ENCODE data around the gene IGSF6.
"Not testable (repeated sequence)": the region's sequence is repeated elsewhere in the genome, so short reads cannot be mapped to it uniquely, and the experiment has no call there.

IGSF6 gene, protein sequence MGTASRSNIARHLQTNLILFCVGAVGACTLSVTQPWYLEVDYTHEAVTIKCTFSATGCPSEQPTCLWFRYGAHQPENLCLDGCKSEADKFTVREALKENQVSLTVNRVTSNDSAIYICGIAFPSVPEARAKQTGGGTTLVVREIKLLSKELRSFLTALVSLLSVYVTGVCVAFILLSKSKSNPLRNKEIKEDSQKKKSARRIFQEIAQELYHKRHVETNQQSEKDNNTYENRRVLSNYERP

DNA sequence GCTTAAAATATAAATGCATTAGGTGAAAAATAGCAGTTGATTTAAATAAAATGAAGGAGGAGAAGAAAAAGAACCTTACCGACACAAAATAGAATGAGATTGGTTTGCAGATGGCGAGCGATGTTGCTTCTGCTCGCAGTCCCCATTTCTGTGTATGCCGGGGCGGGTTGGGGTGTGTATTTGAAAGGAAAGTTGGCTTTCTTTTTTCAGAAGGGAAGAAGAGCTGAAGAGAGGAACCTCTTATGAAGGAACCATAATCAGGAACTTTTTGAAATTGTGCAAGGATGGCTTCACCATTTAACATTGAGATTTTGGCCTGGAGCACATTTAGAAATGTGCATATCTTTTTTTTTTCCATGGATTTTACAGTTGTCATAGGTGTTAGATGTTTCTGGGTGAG is at the start of gene IGSF6:
TSS of gene IGSF6 (minus strand) at position 156 of the 400 bp plus-strand sequence. CDS start at position 146, 10 bp downstream.
- H3K4me1 Mint-ChIP-seq, result peaks cover 56 to 80% of the 10 kb centered on the region in 2 donors
- DNase-seq (no peak), ATAC-seq (replicated peaks) (no peak)
- peak within 1 kb of the TSS; percentile 51 for H3K27ac Mint-ChIP-seq
- H3K4me3 Mint-ChIP-seq, result no peak within 1 kb of the TSS
- H3K36me3 Mint-ChIP-seq, result peaks cover 15 to 37% of the 10 kb centered on the region in 2 donors
- no peaks in the 10 kb centered on the region for H3K27me3 Mint-ChIP-seq
- no peaks in the 10 kb centered on the region for H3K9me3 Mint-ChIP-seq

DNA sequence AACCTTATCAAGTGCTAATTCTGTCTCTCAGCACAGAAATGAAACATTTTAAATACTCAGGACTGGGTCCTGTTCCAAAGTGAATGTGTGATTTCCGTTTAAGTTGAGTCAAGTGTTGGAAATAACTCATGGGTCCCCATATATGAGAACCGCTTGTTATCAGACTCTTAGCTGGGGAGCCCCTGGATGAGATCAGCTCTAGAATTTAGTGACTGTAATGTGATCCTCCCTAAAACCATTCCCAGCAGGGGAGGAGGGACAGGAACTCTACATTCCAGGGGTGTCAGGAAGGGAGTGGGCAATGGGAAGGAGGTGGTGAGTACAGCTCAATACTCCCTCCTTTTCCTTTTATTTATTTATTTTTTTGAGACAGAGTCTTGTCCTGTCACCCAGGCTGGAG is 48.9 kb upstream of the IGSF6 start:
- peaks cover 7 to 12% of the 10 kb centered on the region in 2 donors for H3K27me3 Mint-ChIP-seq
- no peaks in the 10 kb centered on the region for H3K9me3 Mint-ChIP-seq
- H3K4me3 Mint-ChIP-seq, result no peak overlapping the region
- H3K27ac Mint-ChIP-seq, result no peak overlapping the region
- peaks cover 14 to 19% of the 10 kb centered on the region in 2 donors for H3K4me1 Mint-ChIP-seq
- H3K36me3 Mint-ChIP-seq, result peaks cover 0 to 2% of the 10 kb centered on the region in 2 donors
- no peak for DNase-seq
- no peak for ATAC-seq (replicated peaks)

DNA sequence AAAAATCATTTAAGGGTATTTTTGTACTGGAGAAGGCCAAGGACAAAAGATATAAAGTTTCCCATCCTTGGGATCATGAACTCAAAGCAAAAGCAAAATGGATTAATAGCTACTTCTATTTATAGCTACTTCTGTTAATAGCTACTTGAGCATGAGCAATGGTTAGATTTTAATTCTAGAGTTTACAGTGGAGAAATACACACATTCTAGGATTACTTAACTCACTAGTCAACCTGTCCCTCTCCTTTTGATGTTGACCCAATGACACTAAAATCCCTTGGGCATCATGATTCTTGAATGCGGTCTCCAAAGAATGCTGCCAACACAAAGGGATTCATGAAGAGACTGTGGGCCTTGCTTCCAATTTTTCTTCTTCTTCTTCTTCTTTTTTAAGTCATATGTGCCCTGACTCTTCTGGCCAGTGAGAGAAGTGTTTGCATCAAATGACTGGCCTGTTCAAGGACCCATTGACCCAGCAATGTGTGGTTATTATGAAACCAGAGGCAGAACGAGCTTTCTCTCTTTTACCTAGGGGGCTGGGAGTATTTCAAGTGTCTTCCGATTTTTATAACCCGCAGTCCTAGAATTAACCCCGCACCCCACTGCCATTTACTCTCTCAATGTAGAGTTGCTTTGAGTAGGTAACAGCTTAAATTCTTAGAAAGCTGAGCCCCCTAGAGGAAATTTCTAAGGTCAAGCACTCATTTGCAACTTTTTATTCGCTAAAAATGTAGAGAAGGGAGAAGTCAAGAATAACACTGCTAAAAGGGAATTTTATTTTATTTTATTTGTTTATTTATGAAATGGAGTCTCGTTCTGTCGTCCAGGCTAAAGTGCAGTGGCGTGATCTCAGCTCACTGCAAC is 46.0 kb upstream of the IGSF6 start:
- Mint-ChIP-seq H3K9me3 (no peaks in the 10 kb centered on the region), H3K36me3 (no peaks in the 10 kb centered on the region), H3K27me3 (peaks cover 4 to 8% of the 10 kb centered on the region in 2 donors), H3K27ac (no peak overlapping the region), H3K4me1 (peaks cover 5% of the 10 kb centered on the region in 2 donors), H3K4me3 (no peak overlapping the region)
- DNase-seq (no peak), ATAC-seq (replicated peaks) (no peak)

DNA sequence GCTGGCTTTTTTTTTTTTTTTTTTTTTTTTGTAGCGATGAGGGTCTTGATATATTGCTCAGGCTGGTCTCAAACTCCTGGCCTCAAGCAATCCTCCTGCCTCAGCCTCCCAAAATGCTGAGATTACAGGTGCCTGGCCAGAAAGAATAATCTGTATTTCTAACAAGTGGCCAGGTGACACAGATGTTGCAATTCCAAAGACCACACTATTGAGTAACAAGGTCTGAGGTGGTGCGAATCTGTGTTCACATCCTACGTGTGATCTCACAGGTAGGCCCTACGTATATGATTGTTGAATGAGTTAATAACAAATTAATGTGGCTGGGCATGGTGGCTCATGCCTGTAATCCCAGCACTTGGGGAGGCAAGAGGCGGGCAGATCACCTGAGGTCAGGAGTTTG is 44.6 kb upstream of the IGSF6 start:
- DNase-seq (no peak), ATAC-seq (replicated peaks) (no peak)
- Mint-ChIP-seq H3K9me3 (no peaks in the 10 kb centered on the region), H3K27me3 (peaks cover 0 to 2% of the 10 kb centered on the region in 2 donors), H3K36me3 (no peaks in the 10 kb centered on the region), H3K4me3 (no peak overlapping the region), H3K4me1 (no peaks in the 10 kb centered on the region), H3K27ac (no peak overlapping the region)

DNA sequence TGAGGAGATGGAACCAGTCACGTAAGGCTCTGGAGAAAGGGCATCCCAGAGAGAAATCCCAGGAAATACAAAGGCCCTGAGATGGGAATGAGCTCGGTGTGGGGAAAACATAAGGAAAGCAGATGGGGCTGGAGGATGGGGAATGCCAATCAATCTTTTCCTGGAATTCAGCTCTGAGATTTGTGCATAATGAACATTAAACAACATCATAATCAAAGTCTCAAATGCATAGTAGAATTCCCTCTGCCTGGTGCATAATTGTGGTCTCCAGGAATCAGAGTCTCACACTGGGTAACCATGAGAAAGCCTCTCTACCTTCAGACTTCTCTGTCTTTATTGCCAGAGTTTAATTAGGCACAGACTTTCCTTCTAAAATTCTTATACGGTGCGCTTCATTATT is 42.2 kb upstream of the IGSF6 start:
- Mint-ChIP-seq H3K9me3 (peaks cover 0 to 1% of the 10 kb centered on the region in 2 donors), H3K27ac (no peak overlapping the region), H3K4me1 (no peaks in the 10 kb centered on the region), H3K4me3 (no peak overlapping the region), H3K27me3 (peaks cover 0 to 4% of the 10 kb centered on the region in 2 donors), H3K36me3 (no peaks in the 10 kb centered on the region)
- ATAC-seq (replicated peaks) (no peak), DNase-seq (no peak)

DNA sequence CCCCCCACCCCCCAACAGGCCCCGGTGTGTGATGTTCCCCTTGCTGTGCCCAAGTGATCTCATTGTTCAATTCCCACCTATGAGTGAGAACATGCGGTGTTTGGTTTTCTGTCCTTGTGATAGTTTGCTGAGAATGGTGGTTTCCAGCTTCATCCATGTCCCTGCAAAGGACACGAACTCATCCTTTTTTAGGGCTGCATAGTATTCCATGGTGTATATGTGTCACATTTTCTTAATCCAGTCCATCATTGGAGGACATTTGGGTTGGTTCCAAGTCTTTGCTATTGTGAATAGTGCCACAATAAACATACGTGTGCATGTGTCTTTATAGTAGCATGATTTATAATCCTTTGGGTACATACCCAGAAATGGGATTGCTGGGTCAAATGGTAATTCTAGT is 38.6 kb upstream of the IGSF6 start:
- not testable (repeated sequence) for H3K4me1 Mint-ChIP-seq; H3K9me3 Mint-ChIP-seq; ATAC-seq (replicated peaks); H3K4me3 Mint-ChIP-seq; H3K27ac Mint-ChIP-seq; DNase-seq; H3K27me3 Mint-ChIP-seq; H3K36me3 Mint-ChIP-seq

DNA sequence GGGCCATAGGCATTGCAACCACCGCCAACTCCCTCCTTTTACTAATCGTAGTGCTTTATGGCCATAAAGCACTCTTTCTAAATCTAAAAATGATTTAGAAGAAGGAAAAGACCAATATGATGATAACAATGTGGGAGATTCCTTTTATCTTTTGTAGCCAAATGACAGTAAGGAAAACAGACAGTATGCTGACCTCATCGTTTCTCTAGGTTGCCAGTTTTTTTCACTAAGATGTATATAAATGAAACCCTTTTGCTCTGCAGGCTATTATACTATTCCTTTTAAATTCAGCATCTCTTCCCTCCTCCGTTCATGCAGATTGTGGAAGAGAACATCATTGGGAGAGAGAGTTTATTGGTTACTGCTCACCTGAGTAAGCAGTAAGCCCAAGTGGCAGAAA is 36.7 kb upstream of the IGSF6 start:
- Mint-ChIP-seq H3K4me3 (no peak overlapping the region), H3K9me3 (peaks cover 3 to 5% of the 10 kb centered on the region in 2 donors), H3K27ac (no peak overlapping the region), H3K4me1 (peaks cover 3 to 4% of the 10 kb centered on the region in 2 donors), H3K36me3 (peaks cover 0 to 2% of the 10 kb centered on the region in 2 donors), H3K27me3 (peaks cover 0 to 4% of the 10 kb centered on the region in 2 donors)
- no peak for DNase-seq
- no peak for ATAC-seq (replicated peaks)

DNA sequence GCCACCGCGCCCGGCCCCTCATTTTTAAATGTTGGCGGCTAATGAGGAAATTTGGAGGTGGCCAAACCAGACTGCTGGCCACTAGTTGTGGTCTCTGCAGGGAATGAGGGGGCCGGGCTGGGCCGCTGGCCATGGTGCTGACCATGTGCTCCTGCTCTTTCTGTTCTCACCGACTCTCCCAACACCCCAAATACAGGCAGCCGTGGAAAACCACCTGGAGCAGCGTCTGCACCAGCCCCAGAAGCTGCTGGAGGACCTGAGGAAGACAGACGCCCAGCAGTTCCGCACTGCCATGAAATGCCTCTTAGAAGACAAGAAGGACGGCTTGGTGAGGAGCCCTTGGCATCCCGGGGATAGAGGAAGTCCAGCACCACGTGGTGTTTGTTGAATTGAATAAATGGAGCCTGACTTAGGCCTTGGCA is 32.6 kb upstream of the IGSF6 start:
- ATAC-seq (replicated peaks) (no peak), DNase-seq (no peak)
- Mint-ChIP-seq H3K4me1 (peaks cover 4 to 8% of the 10 kb centered on the region in 2 donors), H3K27me3 (peaks cover 4 to 19% of the 10 kb centered on the region in 2 donors), H3K9me3 (peaks cover 3% of the 10 kb centered on the region in 2 donors), H3K4me3 (no peak overlapping the region), H3K36me3 (peaks cover 0 to 2% of the 10 kb centered on the region in 2 donors), H3K27ac (no peak overlapping the region)

DNA sequence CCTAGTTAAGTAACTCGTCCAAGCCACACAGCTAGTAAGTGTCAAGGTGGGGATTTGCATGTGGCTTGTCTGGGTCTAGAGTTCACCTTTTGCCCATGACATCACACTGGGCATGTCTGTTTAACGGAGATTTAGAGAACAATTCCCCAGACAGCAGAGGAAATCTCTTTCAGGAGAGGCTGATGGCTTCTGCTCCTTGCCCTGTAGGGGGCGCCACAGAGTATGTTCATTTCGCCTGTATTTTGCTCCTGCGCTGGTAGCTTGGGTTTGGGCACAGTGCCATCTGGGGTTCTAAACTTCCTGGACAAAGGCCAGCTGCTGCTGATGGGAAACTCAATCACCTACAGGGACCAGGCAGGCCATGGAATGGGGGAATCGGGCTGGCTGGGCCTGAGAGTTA is 31.8 kb upstream of the IGSF6 start:
- H3K4me3 Mint-ChIP-seq, result no peak overlapping the region
- no peak overlapping the region for H3K27ac Mint-ChIP-seq
- peak in 1 of 2 donors; percentile 27 for ATAC-seq (replicated peaks)
- peaks cover 3% of the 10 kb centered on the region in 2 donors for H3K9me3 Mint-ChIP-seq
- peaks cover 4 to 8% of the 10 kb centered on the region in 2 donors for H3K4me1 Mint-ChIP-seq
- H3K27me3 Mint-ChIP-seq, result peaks cover 4 to 20% of the 10 kb centered on the region in 2 donors
- no peak for DNase-seq
- peaks cover 0 to 2% of the 10 kb centered on the region in 2 donors for H3K36me3 Mint-ChIP-seq

DNA sequence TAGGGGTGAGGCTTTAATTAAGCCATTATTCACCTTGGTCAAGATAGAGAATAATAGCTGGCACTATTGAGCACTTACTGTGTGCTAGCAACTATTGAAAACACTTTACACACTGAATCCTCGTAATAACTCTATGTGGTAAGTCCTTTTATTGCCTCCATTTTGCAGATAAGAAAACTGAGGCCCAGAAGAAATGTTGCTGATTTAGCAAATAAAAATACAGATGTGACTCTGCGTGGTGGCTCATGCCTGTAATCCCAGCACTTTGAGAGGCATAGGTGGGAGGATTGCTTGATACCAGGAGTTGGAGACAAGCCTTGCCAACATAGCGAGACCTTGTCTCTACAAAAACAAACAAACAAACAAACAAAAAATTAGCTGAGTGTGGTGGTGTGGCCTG is 30.8 kb upstream of the IGSF6 start:
- Mint-ChIP-seq H3K4me1 (peaks cover 4 to 8% of the 10 kb centered on the region in 2 donors), H3K36me3 (peaks cover 0 to 2% of the 10 kb centered on the region in 2 donors), H3K9me3 (peaks cover 2 to 3% of the 10 kb centered on the region in 2 donors), H3K27ac (no peak overlapping the region), H3K4me3 (no peak overlapping the region), H3K27me3 (peaks cover 6 to 20% of the 10 kb centered on the region in 2 donors)
- no peak for DNase-seq
- ATAC-seq (replicated peaks), result no peak

DNA sequence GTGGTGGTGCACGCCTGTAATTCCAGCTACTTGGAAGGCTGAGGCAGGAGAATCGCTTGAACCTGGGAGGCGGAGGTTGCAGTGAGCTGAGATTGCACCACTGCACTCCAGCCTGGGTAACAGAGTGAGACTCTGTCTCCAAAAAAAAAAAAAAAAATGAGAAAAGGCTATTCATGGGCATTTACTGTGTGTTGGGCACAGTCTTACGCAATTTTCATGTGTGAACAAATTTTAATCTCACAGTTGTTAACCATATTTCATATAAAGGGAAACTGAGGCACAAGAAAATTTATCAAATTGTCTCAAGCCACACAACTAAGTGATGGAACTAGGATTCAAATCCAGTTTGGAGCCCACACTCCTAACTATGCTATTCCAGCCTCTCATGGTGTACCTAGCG is 28.3 kb upstream of the IGSF6 start:
- H3K36me3 Mint-ChIP-seq; DNase-seq; H3K9me3 Mint-ChIP-seq; ATAC-seq (replicated peaks); H3K4me3 Mint-ChIP-seq; H3K4me1 Mint-ChIP-seq; H3K27ac Mint-ChIP-seq: not testable (repeated sequence)
- peaks cover 10 to 20% of the 10 kb centered on the region in 2 donors for H3K27me3 Mint-ChIP-seq

DNA sequence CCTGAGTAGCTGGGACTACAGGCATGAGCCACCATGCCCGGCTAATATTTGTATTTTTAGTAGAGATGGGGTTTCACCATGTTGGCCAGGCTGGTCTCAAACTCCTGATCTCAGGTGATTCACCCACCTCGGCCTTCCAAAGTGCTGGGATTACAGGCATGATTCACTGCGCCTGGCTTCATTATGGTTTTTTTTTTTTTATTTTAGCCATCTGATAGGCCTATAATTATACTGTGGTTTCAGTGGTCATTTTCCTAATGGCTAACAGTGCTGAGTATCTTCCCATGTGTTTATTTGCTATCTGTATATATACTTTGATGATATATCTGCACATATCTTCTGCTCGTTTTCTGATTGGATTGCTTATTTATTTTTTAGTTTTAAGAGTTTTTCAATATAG is 22.0 kb upstream of the IGSF6 start:
- H3K27ac Mint-ChIP-seq; H3K4me1 Mint-ChIP-seq; ATAC-seq (replicated peaks); H3K4me3 Mint-ChIP-seq; H3K36me3 Mint-ChIP-seq; DNase-seq; H3K9me3 Mint-ChIP-seq; H3K27me3 Mint-ChIP-seq: not testable (repeated sequence)

DNA sequence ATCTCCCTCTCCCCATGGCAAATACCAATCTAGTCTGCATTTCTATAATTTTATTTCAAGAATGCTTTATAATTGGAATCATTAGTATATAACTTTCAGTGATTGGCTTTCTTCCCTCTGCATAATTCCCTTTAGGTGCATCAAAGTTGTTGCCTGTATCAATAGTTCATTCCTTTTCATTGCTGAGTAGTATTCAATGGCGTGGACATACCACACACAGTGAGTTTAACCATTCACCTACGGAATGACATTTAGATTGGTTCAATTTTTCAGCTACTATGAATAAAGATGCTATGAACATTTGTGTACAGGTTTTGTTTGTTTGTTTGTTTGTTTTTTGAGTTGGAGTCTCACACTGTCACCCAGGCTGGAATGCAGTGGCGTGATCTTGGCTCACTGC is 21.1 kb upstream of the IGSF6 start:
- DNase-seq, result no peak
- Mint-ChIP-seq H3K4me1 (no peaks in the 10 kb centered on the region), H3K27ac (no peak overlapping the region), H3K4me3 (no peak overlapping the region), H3K27me3 (peaks cover 0 to 6% of the 10 kb centered on the region in 2 donors), H3K36me3 (no peaks in the 10 kb centered on the region), H3K9me3 (no peaks in the 10 kb centered on the region)
- ATAC-seq (replicated peaks), result no peak

DNA sequence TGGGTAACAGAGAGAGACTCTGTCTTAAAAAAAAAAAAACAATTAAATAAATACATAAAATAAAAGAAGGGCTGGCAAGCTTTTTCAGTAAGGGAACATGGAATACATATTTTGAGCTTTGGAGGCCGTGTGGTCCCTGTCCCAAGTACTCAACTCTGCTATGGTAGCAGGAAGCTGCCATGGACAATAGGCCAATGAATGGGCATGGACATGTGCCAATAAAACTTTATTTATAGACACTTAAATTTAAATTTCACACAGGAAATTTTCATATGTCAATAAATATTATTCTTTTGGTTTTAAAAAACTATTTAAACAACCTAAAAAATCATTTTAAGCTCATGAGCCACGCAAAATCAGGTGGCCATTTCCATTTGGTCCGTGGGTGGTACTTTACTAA is 15.2 kb upstream of the IGSF6 start:
- ATAC-seq (replicated peaks), result no peak

DNA sequence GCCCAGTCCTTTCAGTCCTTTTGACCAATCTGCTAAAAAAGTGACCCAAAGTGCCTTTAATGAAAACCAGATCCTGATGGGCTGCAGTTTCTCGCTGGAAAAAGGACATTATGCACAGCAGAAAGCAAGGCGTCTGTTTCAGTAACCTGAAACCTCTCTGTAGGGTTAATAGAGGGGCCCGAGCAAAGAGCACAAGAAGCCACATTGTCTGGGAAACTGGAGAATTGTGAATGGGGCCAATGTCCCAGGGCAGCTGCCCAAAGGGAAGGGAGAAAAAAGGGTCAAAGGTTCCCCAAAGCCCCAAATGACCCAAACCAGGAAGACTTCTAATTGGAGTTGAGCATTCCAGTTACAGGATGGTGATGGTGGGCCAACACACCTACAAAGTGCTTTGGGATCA is 14.4 kb upstream of the IGSF6 start:
- no peak overlapping the region for H3K4me3 Mint-ChIP-seq
- no peaks in the 10 kb centered on the region for H3K36me3 Mint-ChIP-seq
- peaks cover 10 to 19% of the 10 kb centered on the region in 2 donors for H3K4me1 Mint-ChIP-seq
- no peak overlapping the region for H3K27ac Mint-ChIP-seq
- no peaks in the 10 kb centered on the region for H3K27me3 Mint-ChIP-seq
- ATAC-seq (replicated peaks), result no peak
- no peaks in the 10 kb centered on the region for H3K9me3 Mint-ChIP-seq
- no peak for DNase-seq

More for the DNA sequence above, 15.2 kb upstream of the IGSF6 start:
- Mint-ChIP-seq H3K36me3 (no peaks in the 10 kb centered on the region), H3K4me1 (peaks cover 8 to 14% of the 10 kb centered on the region in 2 donors), H3K9me3 (no peaks in the 10 kb centered on the region), H3K27me3 (no peaks in the 10 kb centered on the region), H3K4me3 (no peak overlapping the region), H3K27ac (no peak overlapping the region)
- no peak for DNase-seq
